Measurements from ENCODE around the gene PPP1R12B. TPM values are rescaled to one million over a fixed set of nuclear protein-coding genes. Genes with fewer than 3 reads are reported as not detected.
"Not testable (repeated sequence)": the region's sequence is repeated elsewhere in the genome, so short reads cannot be mapped to it uniquely, and the experiment has no call there.

PPP1R12B gene
- total and polyA plus RNA-seq, 12 donors, result 16.5 to 969 (median 604) TPM

DNA sequence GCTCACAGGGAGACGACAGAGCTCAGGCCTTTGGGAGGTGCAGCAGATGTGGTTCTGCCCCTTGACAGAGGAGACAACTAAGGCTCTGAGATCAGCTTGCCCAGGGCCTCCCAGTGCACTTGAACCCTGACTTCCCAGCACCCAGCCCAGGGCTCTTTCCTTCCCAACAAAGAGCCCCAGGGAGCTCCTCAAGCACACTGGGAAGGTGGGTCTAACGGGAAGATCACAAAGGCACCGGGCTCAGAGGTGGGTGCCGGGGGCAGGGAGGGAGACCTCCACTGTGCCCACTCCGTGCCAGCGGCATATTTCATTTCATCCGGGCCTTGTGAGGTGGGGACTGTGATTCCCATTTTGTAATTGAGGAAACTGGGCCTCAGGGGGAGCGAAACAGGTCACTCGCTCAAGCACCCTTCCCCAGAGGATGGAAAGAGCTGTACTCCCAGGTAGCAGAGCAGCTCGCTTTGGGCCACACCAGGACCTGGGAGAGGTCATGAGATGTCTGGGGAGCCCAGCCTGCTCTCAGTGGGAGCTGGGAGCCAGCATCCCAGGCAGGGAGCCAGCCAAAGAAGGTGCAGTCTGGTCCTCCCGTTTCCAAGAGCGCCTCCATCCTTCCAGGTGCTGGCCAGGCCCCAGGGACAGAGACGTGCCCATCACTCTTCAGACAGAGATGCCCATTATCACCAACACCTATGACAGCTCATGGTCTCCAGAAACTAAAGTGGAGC lies 279.5 kb downstream of the PPP1R12B start:
- ATAC-seq, result no peak
- H3K4me1 ChIP-seq, result peaks cover 2 to 34% (median 25%) of the 10 kb centered on the region in 9 donors
- 77 to 83% methylated on average over 13 of the region's 13 CpGs for WGBS, 2 donors
- H3K9me3 ChIP-seq, result no peaks in the 10 kb centered on the region
- no peaks in the 10 kb centered on the region for H3K36me3 ChIP-seq
- TF ChIP-seq, protein P1, sequence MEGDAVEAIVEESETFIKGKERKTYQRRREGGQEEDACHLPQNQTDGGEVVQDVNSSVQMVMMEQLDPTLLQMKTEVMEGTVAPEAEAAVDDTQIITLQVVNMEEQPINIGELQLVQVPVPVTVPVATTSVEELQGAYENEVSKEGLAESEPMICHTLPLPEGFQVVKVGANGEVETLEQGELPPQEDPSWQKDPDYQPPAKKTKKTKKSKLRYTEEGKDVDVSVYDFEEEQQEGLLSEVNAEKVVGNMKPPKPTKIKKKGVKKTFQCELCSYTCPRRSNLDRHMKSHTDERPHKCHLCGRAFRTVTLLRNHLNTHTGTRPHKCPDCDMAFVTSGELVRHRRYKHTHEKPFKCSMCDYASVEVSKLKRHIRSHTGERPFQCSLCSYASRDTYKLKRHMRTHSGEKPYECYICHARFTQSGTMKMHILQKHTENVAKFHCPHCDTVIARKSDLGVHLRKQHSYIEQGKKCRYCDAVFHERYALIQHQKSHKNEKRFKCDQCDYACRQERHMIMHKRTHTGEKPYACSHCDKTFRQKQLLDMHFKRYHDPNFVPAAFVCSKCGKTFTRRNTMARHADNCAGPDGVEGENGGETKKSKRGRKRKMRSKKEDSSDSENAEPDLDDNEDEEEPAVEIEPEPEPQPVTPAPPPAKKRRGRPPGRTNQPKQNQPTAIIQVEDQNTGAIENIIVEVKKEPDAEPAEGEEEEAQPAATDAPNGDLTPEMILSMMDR (IDR thresholded peaks at IDR 0.05), result no peak
- DNase-seq, result no peak
- no peak overlapping the region for H3K27ac ChIP-seq
- peaks cover 0 to 70% (median 16%) of the 10 kb centered on the region in 7 donors for H3K27me3 ChIP-seq
- H3K4me3 ChIP-seq, result no peak overlapping the region
- intact Hi-C loops (cut with DNase I), result loop anchor here in 2 of 10 donors (5.0 to 10.0 kb wide), 4 partner anchors 133 to 286 kb away; partner anchors contain the start of genes UBE2T (in 2 of the 2) and PPP1R12B (in 1 of the 2)

DNA sequence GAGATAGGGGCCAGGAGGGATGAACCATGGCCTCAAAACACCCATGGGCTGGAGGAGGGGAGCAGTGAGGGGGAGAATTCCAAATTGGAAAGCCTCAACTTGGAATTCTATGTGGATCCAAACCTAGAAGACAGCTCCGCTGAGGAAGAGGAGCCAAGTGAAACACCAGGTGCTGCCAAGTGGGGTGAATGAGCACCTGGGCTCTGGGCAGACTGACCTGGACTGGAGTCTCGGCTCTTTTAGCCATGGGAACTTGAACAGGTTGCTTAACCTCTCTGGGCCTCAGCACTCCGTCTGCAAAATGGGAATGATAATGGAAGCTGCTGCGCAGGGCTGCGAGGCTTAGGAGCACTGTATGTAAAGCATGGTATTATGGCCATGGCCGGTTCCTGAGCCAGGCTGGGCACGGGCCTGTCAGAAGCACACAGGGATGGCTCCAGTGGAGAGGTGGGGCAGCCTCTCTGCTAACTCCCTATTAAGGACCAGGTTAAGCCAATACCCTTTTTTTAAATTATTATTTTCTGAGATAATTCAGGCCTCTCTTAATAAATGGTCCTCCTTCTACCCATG lies 280.2 kb downstream of the PPP1R12B start:
- TF ChIP-seq, protein P1 (IDR thresholded peaks at IDR 0.05), result no peak
- 94% methylated on average over 7 of the region's 7 CpGs for WGBS, 2 donors
- Histone ChIP-seq H3K4me1 (peaks cover 0 to 27% (median 21%) of the 10 kb centered on the region in 9 donors), H3K27ac (peak overlapping the region in 1 of 10 donors; percentile 14), H3K9me3 (no peaks in the 10 kb centered on the region), H3K36me3 (no peaks in the 10 kb centered on the region), H3K4me3 (no peak overlapping the region), H3K27me3 (peaks cover 0 to 70% (median 22%) of the 10 kb centered on the region in 7 donors)
- intact Hi-C loops (cut with DNase I), result loop anchor here in 2 of 10 donors (5.0 to 10.0 kb wide), 4 partner anchors 134 to 286 kb away; partner anchors contain the start of genes UBE2T (in 2 of the 2) and PPP1R12B (in 1 of the 2)
- DNase-seq (no peak), ATAC-seq (no peak)

DNA sequence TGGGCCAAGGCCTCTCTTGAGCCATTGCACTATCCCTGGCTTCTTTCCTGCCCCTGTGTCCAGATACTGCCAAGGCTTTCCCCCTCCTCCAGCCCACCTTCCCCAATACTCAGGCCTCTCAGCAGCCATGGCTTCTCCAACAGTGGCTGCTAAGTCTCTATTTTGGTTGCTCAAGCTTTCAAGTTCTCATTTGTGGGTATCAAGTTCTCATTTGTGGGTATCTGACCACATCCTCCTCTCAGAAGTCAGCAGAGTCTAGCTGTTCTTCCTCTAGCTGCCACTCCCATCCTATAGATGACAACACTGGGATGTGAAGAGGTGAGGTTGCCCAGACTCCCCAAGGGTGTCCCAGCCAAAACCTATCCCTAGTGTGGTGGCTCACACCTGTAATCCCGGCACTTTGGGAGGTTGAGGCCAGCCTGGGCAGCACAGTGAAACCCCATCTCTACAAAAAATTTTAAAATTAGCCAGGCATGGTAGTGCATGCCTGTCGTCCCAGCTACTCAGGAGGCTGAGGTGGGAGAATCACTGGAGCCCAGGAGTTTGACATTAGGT lies 280.8 kb downstream of the PPP1R12B start:
- intact Hi-C loops (cut with DNase I), result loop anchor here in 2 of 10 donors (5.0 to 10.0 kb wide), 4 partner anchors 135 to 287 kb away; partner anchors contain the start of genes UBE2T (in 2 of the 2) and PPP1R12B (in 1 of the 2)
- not testable (repeated sequence) for H3K9me3 ChIP-seq, H3K36me3 ChIP-seq, H3K4me3 ChIP-seq, DNase-seq, ATAC-seq
- Histone ChIP-seq H3K4me1 (peaks cover 0 to 26% (median 21%) of the 10 kb centered on the region in 9 donors), H3K27me3 (peaks cover 0 to 74% (median 23%) of the 10 kb centered on the region in 7 donors), H3K27ac (peak overlapping the region in 1 of 10 donors; percentile 14)
- WGBS, 2 donors, result 80 to 89% methylated on average over 2 of the region's 2 CpGs

DNA sequence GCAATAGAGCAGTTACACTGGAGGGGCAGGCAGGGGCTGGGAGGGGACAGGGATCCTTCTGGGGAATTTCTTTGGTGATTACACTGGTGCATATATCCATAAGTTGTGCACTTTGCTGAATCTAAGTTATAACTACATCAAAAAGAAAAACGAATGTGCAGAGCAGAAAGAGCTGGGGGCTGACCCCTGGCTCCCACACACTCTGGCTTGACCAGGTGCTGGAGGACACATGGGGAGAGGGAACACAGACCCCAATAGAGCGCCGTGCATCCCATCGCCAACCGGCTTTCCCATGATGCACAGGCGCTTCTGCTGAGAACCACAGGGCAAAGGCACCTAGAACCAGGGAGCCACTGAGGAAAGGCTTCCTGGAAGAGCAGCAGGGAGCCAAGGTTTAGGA lies 281.6 kb downstream of the PPP1R12B start:
- peaks cover 0 to 81% (median 23%) of the 10 kb centered on the region in 7 donors for H3K27me3 ChIP-seq
- ATAC-seq, result not testable (repeated sequence)

DNA sequence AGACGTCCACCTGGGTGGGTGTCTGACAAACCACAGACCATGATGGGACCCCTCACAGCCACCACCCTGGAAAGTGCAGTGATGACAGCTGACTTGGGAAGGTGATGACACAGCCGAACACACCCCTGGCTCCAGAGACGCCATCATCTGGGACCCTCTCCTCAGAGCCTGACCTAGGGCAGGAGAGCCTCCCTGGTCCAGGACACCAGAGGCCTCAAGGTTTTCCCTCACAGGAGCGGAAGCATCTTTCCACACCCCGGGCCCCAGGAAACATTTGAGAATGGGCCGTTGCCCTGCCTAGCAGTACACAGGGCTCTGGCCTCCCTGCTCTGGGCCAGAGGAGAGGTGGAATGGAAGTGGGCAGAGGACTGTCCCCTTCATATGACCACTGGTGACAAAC lies 282.0 kb downstream of the PPP1R12B start:
- ATAC-seq (no peak), DNase-seq (no peak)
- Histone ChIP-seq H3K27ac (no peak overlapping the region), H3K4me1 (peaks cover 0 to 23% (median 18%) of the 10 kb centered on the region in 9 donors), H3K27me3 (peaks cover 0 to 83% (median 23%) of the 10 kb centered on the region in 7 donors), H3K4me3 (no peak overlapping the region), H3K9me3 (no peaks in the 10 kb centered on the region), H3K36me3 (no peaks in the 10 kb centered on the region)
- intact Hi-C loops (cut with DNase I), result no loop called here
- TF ChIP-seq, protein P1 (IDR thresholded peaks at IDR 0.05), result no peak
- 47 to 61% methylated on average over 6 of the region's 6 CpGs for WGBS, 2 donors

More for the DNA sequence above, 281.6 kb downstream of the PPP1R12B start:
- intact Hi-C loops (cut with DNase I); DNase-seq; H3K27ac ChIP-seq; H3K36me3 ChIP-seq; H3K4me3 ChIP-seq; H3K9me3 ChIP-seq: not testable (repeated sequence)
- H3K4me1 ChIP-seq, result peaks cover 0 to 26% (median 21%) of the 10 kb centered on the region in 9 donors
- 84 to 85% methylated on average over 6 of the region's 6 CpGs for WGBS, 2 donors
